ENCODE measurements around the gene DYRK2.
A peak's percentile ranks its signal among the peaks of the same experiment; 100 is the strongest.

The DYRK2 gene

DNA sequence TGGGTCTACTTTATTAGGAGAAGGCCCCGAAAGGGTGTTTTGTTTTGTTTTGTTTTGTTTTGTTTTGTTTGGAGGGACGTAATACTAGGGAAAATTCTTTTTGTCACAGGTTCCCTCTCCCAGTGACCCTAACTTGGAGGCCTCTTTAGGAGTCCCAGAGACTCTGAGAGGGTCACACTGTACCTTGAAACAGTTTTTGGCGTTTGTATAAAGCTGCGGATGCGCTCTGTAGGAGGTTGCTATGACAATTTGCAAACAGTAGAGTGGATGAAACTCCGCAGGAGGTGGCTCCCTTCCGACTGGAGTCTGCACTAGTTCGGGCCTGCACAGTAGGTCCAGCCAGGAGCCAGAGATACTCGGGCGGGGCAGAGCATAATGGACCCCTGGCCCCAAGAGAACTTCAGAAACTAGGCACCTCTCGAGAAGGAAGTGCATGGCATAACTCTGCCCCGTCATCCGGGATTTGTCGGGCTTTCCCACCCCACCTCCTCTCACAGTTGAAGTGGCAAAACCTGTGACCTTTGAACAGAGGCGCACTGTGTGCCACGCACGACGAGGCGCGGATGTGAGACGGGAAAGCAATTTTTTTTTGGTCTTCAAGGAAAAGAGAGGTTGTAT lies 1.3 kb upstream of the DYRK2 start:
- no peak for DNase-seq

GRCh38 chr12:67647799-67648520 lies 585 bp upstream of the DYRK2 start:
- DNase-seq: peak; percentile 35

GRCh38 chr12:67649261-67649569 lies 670 bp downstream of the DYRK2 start:
- no peak for DNase-seq

DNA sequence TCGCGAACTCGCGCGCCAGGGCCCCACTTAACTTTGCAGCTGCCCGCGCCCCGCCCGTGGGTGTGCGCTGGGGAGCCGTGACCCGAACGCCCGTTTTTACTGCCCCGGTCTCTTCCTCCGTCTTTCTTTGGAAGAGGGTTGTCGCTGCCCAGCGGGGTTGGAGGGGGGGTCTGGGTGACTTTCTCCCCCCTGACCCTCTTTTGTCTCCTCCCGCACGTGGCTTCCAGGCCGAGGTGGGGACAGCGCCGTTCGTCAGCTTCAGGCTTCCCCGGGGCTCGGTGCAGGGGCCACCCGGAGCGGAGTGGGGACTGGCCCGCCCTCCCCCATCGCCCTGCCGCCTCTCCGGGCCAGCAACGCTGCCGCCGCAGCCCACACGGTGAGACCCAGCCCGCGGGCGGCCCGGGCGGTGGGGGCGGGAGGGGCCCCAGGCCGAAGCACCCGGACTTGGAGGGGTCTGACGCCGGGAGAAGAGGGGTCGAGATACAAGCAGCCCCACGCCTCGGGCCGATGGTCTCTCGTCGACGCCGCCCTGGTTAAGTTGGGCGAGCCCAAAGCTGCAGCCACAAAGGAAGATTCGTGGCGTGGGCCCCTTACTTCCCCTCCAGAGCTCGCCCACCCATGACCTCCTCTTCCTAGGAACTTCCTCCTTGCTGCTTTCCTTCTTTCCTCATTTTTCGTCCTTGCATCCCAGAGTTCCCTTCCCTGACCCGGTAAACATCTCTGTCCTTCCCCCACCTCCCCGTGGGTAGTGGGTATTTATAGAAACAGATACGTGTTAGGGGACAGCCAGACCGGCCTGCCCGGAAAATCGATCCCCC lies 1.2 kb downstream of the DYRK2 start:
- DNase-seq: peak; percentile 38

GRCh38 chr12:67650388-67651131 lies 2.0 kb downstream of the DYRK2 start:
- DNase-seq: no peak

DNA sequence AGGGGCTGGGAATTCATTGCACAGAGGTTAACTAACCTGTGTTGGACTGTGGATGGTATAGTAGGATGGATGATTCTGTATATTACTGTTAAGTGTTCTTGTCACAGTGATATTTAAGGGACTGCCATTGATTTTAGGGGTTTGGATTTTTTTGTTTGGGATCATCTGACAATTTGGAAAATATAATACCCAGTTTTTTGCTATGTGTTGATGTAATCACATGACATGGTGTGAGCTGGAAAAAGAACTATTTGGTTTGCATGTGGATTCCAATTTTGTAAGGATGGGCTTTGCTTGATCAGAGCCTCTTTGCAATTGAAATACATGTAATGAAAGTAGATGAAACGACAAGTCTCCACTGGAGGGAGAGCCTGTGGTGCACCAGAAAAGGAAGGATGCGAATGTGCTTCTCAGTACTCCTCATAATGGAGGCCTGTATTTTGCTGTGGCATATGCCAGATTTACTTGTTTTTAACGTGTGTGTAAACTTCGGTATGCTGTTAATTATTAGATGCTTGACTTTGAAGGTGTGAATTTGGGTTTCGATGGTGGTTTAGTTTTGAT lies 2.7 kb downstream of the DYRK2 start:
- peak; percentile 12 for DNase-seq

DNA sequence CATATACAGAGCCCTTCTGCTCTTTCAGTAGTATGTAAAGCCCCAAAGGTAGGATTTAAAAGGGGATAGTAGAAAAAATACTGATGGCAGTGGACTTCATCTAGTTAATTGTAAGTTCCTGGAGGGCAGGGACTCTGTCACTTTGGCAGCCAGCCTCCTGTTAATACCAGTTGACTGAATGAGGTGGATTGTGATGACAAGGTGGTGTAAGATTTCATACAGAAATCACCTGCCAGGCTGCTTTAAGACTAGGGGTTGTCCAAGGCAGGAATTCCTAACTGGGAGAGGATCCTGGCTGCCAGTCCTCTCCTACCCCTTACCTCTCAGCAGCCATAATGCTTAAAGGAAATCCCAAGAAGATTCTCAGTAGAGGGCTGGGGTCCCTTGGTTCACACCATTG lies 7.3 kb downstream of the DYRK2 start:
- DNase-seq: no peak

DNA sequence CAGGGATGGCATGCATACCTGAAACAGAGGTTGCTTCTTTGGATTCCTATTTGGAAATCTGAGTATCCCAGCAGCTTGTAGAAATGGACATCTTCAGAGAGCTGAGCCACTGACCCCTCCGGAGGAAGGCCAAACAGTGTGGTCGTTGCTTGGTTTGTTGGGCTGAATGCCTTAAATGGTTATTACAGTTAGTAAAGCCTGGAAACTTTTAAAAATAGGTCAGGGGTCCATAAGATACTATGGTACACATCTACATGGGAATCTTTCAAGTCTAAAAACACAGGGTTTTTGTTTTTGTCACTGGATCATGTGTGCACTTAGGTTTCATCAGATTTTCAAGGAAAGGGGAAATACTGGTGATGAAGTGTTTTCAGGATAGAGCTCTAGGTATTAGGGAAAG lies 7.7 kb downstream of the DYRK2 start:
- DNase-seq: no peak

DNA sequence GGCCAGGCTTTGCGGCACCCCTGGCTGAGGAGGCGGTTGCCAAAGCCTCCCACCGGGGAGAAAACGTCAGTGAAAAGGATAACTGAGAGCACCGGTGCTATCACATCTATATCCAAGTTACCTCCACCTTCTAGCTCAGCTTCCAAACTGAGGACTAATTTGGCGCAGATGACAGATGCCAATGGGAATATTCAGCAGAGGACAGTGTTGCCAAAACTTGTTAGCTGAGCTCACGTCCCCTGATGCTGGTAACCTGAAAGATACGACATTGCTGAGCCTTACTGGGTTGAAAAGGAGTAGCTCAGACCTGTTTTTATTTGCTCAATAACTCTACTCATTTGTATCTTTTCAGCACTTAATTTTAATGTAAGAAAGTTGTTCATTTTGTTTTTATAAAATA lies 9.9 kb downstream of the DYRK2 start:
- DNase-seq: no peak

DNA sequence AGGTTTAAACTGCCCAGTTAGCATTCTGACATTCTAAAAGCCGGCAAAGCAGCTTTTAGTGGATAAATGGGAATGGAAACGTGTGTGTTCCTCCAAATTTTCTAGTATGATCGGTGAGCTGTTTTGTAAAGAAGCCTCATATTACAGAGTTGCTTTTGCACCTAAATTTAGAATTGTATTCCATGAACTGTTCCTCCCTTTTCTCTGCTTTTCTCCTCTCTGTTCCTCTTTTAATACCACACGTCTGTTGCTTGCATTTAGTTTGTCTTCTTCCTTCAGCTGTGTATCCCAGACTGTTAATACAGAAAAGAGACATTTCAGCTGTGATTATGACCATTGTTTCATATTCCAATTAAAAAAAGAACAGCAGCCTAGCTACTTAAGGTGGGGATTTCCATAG lies 10.7 kb downstream of the DYRK2 start:
- no peak for DNase-seq

DNA sequence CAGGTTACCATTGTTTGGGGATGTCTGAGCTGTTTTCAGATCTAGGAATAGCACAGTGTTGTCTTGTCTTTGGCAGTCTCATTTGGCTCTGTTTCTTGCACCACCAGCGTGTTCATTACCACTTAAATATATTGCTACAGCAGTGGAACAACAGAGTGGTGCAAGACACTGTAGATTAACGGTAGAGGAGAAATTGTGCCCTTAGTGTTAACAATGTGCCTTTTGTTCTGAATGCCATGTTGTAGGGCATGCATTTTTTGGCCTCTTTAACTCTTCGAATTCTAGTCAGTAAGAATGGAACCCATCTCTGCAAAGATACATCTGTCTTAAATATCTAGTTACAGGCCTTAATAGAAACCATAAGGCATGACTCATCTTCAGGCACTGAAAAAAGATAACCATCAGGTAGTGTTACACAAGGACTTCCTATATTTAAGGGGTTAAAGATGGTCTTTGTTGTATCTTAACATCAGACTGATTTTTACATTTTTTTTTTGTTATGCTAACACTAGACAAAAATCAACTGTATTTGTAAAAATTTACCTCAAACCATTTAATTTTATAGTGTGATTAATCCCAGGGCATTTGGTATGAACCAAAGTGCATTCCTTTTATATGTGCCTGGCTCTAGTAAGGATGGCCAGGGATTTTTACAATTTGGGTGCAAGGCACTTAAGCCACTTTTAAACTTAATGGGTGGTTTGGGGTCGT lies 12.9 kb downstream of the DYRK2 start:
- DNase-seq: no peak

- no peak for DNase-seq
These were observed 14.5 kb downstream of the DYRK2 start for GRCh38 chr12:67662910-67663538.

DNA sequence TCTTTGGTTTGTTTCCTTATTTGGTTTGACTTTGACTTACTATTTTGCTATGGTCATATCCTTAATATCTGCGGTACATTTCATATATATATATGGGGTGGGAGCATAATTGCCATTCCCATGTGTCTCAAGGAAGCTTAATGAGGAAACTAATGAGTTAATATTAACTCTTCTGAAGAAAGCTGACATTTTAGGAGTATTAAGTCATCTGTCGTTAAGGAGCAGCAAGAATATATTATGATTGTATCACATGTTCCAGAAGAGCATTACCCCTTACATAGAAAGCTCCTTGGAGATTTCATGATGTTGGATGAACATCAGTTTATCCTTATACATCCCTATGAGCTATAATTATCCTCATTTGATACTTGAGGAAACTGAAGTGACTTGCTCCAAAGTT lies 15.6 kb downstream of the DYRK2 start:
- no peak for DNase-seq

GRCh38 chr12:67665679-67666078 lies 17.1 kb downstream of the DYRK2 start:
- DNase-seq: no peak

DNA sequence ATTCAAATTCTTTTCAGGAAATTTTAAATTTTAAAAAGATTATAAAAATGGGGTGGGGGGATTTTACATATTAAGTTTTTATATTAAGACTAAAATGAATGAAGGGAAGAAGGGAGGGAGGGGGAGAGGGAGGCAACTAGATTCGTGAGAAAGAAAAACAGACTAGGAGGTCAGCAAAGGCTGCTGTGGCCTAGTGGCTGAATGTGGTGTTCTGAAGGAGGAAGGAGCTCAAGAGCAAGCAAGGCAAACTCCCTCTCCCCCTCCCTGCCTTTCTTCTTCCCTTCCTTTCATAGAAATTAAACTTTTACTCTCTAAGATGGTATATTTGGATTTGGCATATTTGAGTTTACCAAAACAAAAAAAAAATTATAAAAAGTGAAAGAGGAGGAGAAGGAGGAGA lies 18.1 kb downstream of the DYRK2 start:
- no peak for DNase-seq

GRCh38 chr12:67667276-67668073 lies 18.9 kb downstream of the DYRK2 start:
- DNase-seq: no peak

- DNase-seq: no peak
These were observed 20.8 kb downstream of the DYRK2 start for GRCh38 chr12:67669217-67669933.

DNA sequence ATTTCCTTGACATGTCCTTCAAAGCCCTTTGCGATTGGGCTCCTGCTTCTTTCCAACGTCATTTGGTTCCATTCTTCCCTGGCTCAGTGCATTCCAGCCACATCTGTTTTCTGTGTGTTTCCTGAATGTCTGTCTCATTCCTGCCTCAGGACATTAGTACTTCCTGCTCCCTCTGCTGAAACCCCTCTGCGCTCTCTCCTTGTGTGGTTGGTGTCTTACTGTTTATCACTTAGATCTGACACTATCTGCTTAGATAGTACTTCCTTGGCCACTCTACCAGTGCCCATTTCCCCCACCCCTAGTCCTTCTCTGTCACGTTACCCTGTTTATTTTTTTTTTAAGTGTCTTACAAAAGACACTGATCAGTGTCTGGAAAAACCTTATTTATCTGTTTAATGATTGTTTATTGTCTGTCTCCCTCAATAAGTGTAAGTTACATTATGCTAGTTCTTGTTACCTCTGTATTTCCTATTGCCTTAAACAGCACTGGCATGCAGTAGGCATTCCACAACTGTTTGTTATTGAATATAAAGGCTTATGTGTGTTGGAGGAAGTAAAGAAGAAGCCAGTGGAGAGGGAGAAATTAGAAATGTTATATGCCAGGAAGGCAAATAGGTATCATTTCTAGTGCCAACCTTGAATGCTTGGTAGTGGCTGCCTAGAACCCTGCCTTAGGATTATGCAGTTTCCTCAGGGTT lies 21.5 kb downstream of the DYRK2 start:
- DNase-seq: no peak

- DNase-seq: no peak
These were observed 22.9 kb downstream of the DYRK2 start for GRCh38 chr12:67671419-67671818.

- no peak for DNase-seq
These were observed 23.3 kb downstream of the DYRK2 start for GRCh38 chr12:67671892-67672291.
